Esophagus (tissue), 2 donors: ENCODE data around the gene FBLN2. TPM values are rescaled to one million over a fixed set of nuclear protein-coding genes. Genes with fewer than 3 reads are reported as not detected.
"Not testable (repeated sequence)": the region's sequence is repeated elsewhere in the genome, so short reads cannot be mapped to it uniquely, and the experiment has no call there.

ENCODE experiments used
- H3K27ac ChIP-seq, 2 donors: one replicate each; pipeline ENCODE4 v1.5.1; 2013; ENCODE audit warnings: low read depth in 2 of 2, mild to moderate bottlenecking in 2 of 2, inconsistent platforms in 1 of 2, low read length in 1 of 2, moderate library complexity in 1 of 2
- H3K27me3 ChIP-seq, 2 donors: one replicate each; pipeline ENCODE4 v1.6.1; 2013; ENCODE audit warnings: low read length in 2 of 2, control low read depth in 1 of 2, mild to moderate bottlenecking in 1 of 2; ENCODE audit not compliant: insufficient read depth in 2 of 2, control insufficient read depth in 1 of 2
- H3K36me3 ChIP-seq, 2 donors: one replicate each; pipeline ENCODE4 v1.6.1; 2013; ENCODE audit warnings: low read length in 1 of 2; ENCODE audit not compliant: control insufficient read depth in 2 of 2, insufficient read depth in 2 of 2
- H3K4me1 ChIP-seq, 2 donors: one replicate each; pipeline ENCODE4 v1.6.1; 2013; ENCODE audit warnings: low read length in 1 of 2; ENCODE audit not compliant: control insufficient read depth in 2 of 2, insufficient read depth in 2 of 2
- H3K4me3 ChIP-seq, 2 donors: one replicate each; pipeline ENCODE4 v1.5.1; 2013; ENCODE audit warnings: low read length in 2 of 2, mild to moderate bottlenecking in 2 of 2, low read depth in 1 of 2, moderate library complexity in 1 of 2
- H3K9me3 ChIP-seq, 2 donors: one replicate each; pipeline ENCODE4 v1.6.1; 2013; ENCODE audit warnings: mild to moderate bottlenecking in 2 of 2, low read depth in 1 of 2, low read length in 1 of 2, moderate library complexity in 1 of 2; ENCODE audit not compliant: control insufficient read depth in 2 of 2, insufficient read depth in 1 of 2
- WGBS, 2 donors: extraction: QIAGEN DNeasy Blood & Tissue Kit; methylation state at CpG; one replicate each; pipeline ENCODE4 v1.1.7; 2013; 5-methylcytosine and 5-hydroxymethylcytosine counted together
- polyA plus RNA-seq, 2 donors: library from polyadenylated mRNA; stranded (reverse); fragments of 200-250 nt; gene quantifications; one replicate each; pipeline ENCODE4 v1.2.3, GENCODE V29; 2013
- donor health status: healthy with polysubstance abuse.
- donor health status: Bipolar disorder and iron deficiency.

FBLN2 gene
- polyA plus RNA-seq, 2 donors, result 2.7 to 6.0 TPM

DNA sequence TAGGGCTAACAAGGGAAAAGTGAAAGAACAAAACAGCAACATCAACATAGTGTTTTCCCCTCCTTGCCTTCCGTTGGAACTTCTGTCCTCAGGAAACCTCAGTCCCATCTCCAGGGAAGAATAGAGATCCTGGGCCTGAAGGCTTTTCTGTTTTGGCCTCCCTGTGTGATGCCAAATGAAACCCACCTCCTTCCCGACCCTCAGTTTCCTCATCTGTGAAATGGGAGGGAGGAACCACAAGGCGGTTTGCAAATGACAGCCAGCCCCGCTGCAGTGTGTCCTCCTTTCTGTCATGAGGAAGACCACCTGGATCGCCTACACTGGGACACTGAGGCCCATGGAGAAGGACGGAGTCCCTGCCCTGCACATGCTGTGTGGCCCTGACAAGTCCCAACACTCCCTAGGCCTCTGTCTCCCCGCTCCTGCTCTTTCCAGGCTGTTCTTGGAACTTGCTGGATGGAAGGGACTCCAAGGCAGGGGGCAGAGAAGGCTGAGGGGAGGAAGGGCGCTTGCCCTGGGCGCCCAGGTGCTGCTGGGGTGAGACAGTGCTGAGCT is 28.5 kb upstream of the FBLN2 start:
- H3K27me3 ChIP-seq, result no peaks in the 10 kb centered on the region
- H3K36me3 ChIP-seq, result no peaks in the 10 kb centered on the region
- 88 to 91% methylated on average over 9 of the region's 9 CpGs for WGBS, 2 donors
- H3K4me1 ChIP-seq, result no peaks in the 10 kb centered on the region
- no peak overlapping the region for H3K4me3 ChIP-seq
- no peaks in the 10 kb centered on the region for H3K9me3 ChIP-seq
- H3K27ac ChIP-seq, result no peak overlapping the region

DNA sequence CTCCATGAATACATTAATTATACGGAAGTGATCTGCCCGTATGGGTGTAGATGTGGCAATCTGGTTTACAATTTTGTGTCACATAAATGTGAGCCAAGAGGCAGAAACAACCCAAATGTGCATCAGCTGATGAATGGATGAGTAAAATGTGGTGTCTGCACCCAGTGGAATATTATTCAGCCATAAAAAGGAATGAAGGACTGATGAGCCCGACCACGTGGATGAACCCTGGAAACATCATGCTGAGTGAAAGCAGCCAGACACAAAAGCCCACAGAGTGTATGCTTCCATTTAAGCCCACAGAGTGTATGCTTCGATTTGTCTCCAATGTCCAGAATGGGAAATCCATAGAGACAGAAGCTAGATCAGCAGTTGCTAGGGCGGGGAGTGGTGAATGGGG is 27.6 kb upstream of the FBLN2 start:
- Histone ChIP-seq H3K27me3 (no peaks in the 10 kb centered on the region), H3K9me3 (no peaks in the 10 kb centered on the region), H3K4me3 (no peak overlapping the region), H3K36me3 (no peaks in the 10 kb centered on the region), H3K27ac (no peak overlapping the region), H3K4me1 (peaks cover 0 to 5% of the 10 kb centered on the region in 2 donors)
- WGBS, 2 donors, result 63 to 75% methylated on average over 6 of the region's 6 CpGs

DNA sequence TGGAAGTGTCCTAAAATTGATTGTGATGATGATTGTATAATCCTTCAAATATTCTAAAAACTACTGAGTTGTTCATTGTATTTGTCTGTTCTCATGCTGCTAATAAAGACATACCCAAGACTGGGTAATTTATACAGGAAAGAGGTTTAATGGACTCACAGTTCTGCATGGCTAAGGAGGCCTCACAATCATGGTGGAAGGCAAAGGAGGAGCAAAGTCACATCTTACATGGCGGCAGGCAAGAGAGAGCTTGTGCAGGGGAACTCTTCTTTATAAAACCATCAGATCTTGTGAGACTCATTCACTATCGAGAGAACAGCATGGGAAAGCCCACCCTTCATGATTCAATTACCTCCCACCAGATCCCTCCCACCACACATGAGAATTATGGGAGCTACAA is 27.2 kb upstream of the FBLN2 start:
- not testable (repeated sequence) for H3K4me3 ChIP-seq, H3K27me3 ChIP-seq, H3K9me3 ChIP-seq, H3K4me1 ChIP-seq, H3K27ac ChIP-seq, H3K36me3 ChIP-seq
- 98% methylated on average over 2 of the region's 2 CpGs for WGBS, 2 donors

DNA sequence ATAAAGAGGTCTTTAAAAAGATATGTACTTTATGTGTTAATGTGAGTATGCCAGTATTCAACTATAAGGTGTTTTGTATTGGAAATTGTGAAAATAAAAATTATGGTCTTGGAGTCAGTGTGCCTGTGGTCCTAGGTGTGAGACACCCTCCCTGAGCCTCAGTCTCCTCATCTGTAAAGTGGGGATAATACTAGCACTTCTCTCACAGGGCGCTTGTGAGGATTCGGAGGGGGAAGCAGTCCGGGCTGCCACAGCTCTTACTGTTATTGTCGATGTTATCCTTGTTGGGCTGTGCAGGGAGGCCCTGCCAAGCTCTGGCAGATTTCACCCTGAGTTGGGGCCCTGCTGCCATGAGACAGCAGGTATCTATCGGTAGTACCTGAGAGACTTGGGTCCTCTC is 26.7 kb upstream of the FBLN2 start:
- no peak overlapping the region for H3K4me3 ChIP-seq
- no peak overlapping the region for H3K27ac ChIP-seq

DNA sequence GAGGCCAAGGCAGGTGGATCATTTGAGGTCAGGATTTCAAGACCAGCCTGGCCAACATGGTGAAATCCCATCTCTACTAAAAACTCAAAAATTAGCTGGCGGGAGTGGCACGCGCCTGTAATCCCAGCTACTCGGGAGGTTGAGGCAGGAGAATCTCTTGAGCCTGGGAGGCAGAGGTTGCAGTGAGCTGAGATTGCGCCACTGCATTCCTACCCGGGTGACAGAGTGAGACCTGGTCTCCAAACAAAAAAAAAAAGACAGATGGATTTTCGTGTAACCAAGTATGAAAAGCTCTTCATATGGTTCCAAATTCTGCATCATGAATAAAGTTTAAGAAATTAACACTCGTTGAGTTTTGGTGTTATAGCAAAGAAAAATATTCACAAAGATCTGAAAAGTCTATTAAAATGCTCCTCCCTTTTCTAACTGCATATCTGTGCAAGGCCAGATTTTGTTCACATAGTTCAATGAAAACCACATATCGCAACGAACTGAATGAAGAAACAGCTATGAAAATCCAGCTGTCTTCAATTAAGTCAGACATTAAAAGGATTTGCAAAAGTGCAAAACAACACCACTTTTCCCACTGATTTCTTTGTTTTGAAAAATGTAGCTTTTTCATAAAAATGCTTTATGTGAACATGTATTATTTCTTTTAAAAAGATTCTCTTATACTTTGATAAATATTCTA is 23.8 kb upstream of the FBLN2 start:
- no peak overlapping the region for H3K27ac ChIP-seq
- H3K4me1 ChIP-seq, result peaks cover 0 to 8% of the 10 kb centered on the region in 2 donors
- H3K9me3 ChIP-seq, result no peaks in the 10 kb centered on the region
- 73 to 78% methylated on average over 10 of the region's 10 CpGs for WGBS, 2 donors
- H3K4me3 ChIP-seq, result no peak overlapping the region
- H3K27me3 ChIP-seq, result no peaks in the 10 kb centered on the region
- H3K36me3 ChIP-seq, result no peaks in the 10 kb centered on the region

More for the DNA sequence above, 26.7 kb upstream of the FBLN2 start:
- H3K27me3 ChIP-seq, result no peaks in the 10 kb centered on the region
- 95 to 97% methylated on average over 5 of the region's 5 CpGs for WGBS, 2 donors
- H3K9me3 ChIP-seq, result no peaks in the 10 kb centered on the region
- no peaks in the 10 kb centered on the region for H3K36me3 ChIP-seq
- H3K4me1 ChIP-seq, result peaks cover 0 to 8% of the 10 kb centered on the region in 2 donors

DNA sequence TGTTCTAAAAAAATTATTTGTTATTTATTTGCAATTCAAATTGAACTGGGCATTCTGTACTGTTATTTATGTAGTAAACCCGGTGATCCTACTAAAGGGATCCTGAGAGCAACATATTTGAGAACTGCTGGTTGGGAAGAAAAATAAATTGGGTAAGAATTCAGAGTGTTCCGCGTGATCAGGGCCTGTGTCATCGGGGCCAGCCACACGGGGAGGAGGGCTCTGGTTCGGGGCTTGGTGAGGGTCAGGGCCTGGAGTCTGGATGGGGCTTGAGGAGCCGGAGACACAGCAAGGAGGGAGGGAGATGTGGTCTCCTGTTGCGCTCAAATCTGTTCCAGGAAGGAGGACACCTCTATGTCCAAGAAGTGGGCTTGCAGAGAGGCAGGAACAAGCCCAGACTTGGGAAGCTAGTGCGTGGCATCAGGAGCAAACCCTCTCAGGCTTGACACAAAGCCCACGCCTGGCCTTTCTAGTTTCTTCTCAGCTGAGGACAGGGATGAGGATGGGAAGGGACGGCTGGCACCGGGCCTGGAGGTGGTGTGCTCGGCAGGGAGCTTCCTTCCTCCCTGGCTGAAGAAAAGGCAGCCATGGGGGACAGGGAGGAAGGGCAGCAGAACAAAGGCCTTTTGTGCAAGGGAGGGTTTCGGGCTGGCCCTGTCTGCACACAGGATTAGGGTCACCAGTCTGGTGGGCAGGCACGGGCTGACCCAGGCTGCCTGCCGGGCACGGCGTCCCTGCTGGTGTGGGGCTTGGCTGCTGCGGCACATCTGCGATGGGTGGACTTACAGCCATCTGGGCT is 22.9 kb upstream of the FBLN2 start:
- H3K27ac ChIP-seq, result peak overlapping the region; percentile 37 to 45
- peaks cover 0 to 10% of the 10 kb centered on the region in 2 donors for H3K4me1 ChIP-seq
- 68 to 76% methylated on average over 20 of the region's 20 CpGs for WGBS, 2 donors
- no peaks in the 10 kb centered on the region for H3K27me3 ChIP-seq
- H3K9me3 ChIP-seq, result no peaks in the 10 kb centered on the region
- H3K36me3 ChIP-seq, result no peaks in the 10 kb centered on the region
- no peak overlapping the region for H3K4me3 ChIP-seq

DNA sequence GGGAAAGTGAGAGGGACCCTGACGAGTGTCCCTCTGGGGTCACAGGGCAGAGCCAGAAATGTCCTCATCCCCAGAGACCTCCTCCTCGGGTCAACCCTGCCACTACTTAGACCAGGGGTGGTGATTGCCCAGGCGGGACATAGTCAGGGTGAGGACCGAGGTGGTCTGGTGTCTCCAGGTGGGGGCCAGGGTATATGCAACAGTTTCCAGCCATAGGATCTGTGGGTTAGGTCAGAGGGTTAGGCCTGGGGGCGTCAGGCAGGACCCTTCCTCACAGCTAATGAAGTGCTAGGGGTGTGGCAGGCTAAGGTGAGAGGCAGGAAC is 22.3 kb upstream of the FBLN2 start:
- WGBS, 2 donors, result 76 to 80% methylated on average over 5 of the region's 5 CpGs
- Histone ChIP-seq H3K27me3 (no peaks in the 10 kb centered on the region), H3K36me3 (no peaks in the 10 kb centered on the region), H3K9me3 (no peaks in the 10 kb centered on the region), H3K4me1 (peaks cover 0 to 10% of the 10 kb centered on the region in 2 donors), H3K27ac (peak overlapping the region in 1 of 2 donors; percentile 45), H3K4me3 (no peak overlapping the region)

DNA sequence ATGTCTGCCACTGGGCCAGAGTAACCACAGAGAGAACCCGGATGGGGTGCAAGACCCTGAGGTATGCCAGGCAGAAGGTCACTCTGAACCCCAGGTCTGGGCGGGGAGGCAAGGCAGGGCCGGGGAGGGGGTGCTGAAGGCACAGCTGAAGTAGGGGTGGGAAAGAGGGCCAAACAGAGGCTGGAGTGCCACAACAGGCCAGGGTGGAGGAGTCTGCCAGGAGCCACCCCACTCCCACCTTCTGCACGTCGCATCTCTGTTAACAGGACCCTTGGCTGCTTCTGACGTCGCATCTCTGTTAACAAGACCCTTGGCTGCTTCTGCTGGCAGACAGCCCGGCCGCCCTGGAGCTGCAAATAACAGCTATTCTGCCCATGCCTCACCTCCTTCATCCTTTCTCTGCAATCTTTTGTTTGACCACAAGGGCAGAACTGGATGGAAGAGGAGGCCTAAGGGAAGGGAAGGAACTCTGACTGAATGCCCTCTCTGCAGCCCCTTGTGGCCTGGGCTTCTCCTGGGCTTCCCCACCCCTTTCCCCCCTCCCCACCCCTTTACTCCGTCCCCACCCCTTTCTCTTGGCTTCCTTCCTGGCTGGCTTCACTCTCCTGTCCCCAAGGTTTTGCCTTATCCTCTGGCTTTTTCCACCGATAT is 20.6 kb upstream of the FBLN2 start:
- no peaks in the 10 kb centered on the region for H3K27me3 ChIP-seq
- 72 to 73% methylated on average over 11 of the region's 11 CpGs for WGBS, 2 donors
- no peaks in the 10 kb centered on the region for H3K9me3 ChIP-seq
- H3K27ac ChIP-seq, result no peak overlapping the region
- peaks cover 0 to 10% of the 10 kb centered on the region in 2 donors for H3K4me1 ChIP-seq
- no peak overlapping the region for H3K4me3 ChIP-seq
- no peaks in the 10 kb centered on the region for H3K36me3 ChIP-seq

DNA sequence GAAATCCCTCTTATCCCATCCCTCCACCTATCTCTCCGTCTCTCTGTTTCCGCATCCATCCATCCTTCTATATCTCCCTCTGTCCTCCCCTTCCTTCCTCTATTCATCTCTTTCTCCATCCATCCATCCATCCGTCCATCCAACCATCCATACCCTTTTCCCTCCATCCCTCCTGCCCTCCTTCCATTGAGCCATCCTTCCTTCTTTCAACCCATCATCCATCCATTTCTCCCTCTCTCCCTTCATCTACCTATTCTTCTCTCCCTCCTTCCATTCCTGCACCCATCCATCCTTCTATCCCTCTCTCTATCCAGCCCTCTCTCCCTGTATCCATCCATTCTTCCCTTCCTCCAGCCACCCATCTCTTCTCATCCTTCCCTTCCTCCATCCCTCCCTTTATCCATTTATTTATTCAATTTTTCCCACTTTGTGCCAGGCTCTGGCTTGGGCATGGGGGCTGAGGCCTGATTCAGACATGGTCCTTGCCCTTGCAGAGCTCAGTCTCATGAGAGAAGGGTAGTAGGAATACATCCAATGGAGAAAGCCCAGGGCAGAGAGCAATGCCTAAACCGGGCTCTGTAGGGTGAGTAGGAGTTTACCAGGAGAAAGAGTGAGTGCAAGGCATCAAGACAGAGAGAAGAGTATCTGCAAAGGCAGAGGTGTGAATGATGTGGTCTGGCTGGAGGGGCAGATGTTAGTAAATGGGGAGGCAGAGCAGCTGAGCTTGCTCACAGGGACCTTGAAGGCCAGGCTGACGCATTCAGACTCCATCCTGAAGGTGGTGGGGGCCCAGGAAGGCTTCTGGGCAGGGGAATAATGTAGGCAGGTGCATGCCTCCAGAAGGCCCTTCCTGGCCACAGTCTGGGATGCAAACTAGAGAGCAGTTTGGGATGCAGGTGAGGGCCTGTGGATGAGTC is 19.5 kb upstream of the FBLN2 start:
- 73 to 75% methylated on average over 5 of the region's 5 CpGs for WGBS, 2 donors
- Histone ChIP-seq H3K27me3 (no peaks in the 10 kb centered on the region), H3K36me3 (no peaks in the 10 kb centered on the region), H3K27ac (no peak overlapping the region), H3K4me1 (peaks cover 0 to 13% of the 10 kb centered on the region in 2 donors), H3K4me3 (no peak overlapping the region), H3K9me3 (no peaks in the 10 kb centered on the region)
